Erythroblast (primary cell): ENCODE results near the gene USP17L28.
"Not testable (repeated sequence)": the region's sequence is repeated elsewhere in the genome, so short reads cannot be mapped to it uniquely, and the experiment has no call there.

Experiments used
- GATA1 ChIP-seq: IDR thresholded peaks from 2 replicates; pipeline ENCODE4 v1.6.1; 2011; ENCODE audit warnings: low read depth, mild to moderate bottlenecking, control low read depth, low read length, moderate library complexity
- POLR2A ChIP-seq: IDR thresholded peaks from 2 replicates; pipeline ENCODE4 v1.6.1; 2011; ENCODE audit warnings: mild to moderate bottlenecking, low read length

DNA sequence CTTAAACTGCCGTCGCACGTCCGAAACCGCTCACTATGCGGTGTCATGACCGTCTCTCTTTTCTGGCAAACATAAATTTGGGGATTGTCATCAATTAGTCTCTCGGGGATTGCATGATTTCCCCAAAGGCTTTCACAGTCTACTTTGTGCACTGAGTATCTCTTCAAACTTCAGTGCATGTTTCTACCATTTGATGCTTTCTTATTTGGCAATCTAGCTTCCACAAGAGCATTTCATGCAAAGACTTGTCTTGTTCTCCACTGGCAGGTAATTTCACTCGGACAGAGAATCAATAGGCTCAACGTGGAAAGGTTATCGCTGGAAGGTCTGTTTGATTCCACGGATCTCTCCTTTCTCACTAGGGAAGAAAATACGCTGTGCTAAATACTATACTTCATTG is 24.5 kb upstream of the USP17L28 start:
- TF ChIP-seq POLR2A, GATA1: not testable (repeated sequence)
